PFSK-1 (cell line): ENCODE results near the gene ZFYVE26.

Experiments used
- FOXP2 ChIP-seq: optimal IDR thresholded peaks from 2 replicates; pipeline ENCODE3; 2011; ENCODE audit warnings: borderline replicate concordance, control low read depth, inconsistent platforms; ENCODE audit not compliant: insufficient read depth; ENCODE audit errors: extremely low read length, extremely low read depth
- POLR2AphosphoS5 ChIP-seq: IDR thresholded peaks from 2 replicates; pipeline ENCODE4 v1.6.1; 2012; ENCODE audit warnings: low read depth, mild to moderate bottlenecking, control low read depth, low read length, moderate library complexity
- REST ChIP-seq, 2 experiments: IDR thresholded peaks; 2 replicates each; pipeline versions ENCODE4 v1.6.1 to v1.8.0; 2011 to 2012; ENCODE audit warnings: low read depth in 2 of 2, low read length in 2 of 2, control low read depth in 1 of 2, inconsistent platforms in 1 of 2, mild to moderate bottlenecking in 1 of 2, moderate library complexity in 1 of 2; ENCODE audit not compliant: insufficient read depth in 1 of 2
- SIN3A ChIP-seq: IDR thresholded peaks from 2 replicates; pipeline ENCODE4 v1.6.1; 2012; ENCODE audit warnings: mild to moderate bottlenecking, low read length, moderate library complexity, borderline replicate concordance; ENCODE audit not compliant: insufficient read depth
- TAF1 ChIP-seq: IDR thresholded peaks from 2 replicates; pipeline ENCODE4 v1.6.1; 2012; ENCODE audit warnings: low read length, control low read depth, borderline replicate concordance; ENCODE audit not compliant: insufficient read depth

GRCh38 chr14:67776653-67777322 is 39.6 kb downstream of the ZFYVE26 start:
- TF ChIP-seq POLR2AphosphoS5 = no peak
- TF ChIP-seq TAF1 = no peak
- no peak for TF ChIP-seq REST (IDR thresholded peaks at IDR 0.05; ENCODE audit: insufficient read depth in 1 of 2, low read depth in 2 of 2, low read length in 2 of 2)
- TF ChIP-seq SIN3A = no peak
- TF ChIP-seq FOXP2 = no peak
